ENCODE results near the gene NIN. TPM values are rescaled to one million over a fixed set of nuclear protein-coding genes. Genes with fewer than 3 reads are reported as not detected.

NIN gene
- total RNA-seq, 4 donors from 2014 or later: 22.7 to 32.2 (median 28.5) TPM

GRCh38 chr14:50845166-50845565, 14.2 kb upstream of the NIN start:
- no peak for TF ChIP-seq POLR2A (IDR thresholded peaks at IDR 0.05)
- WGBS, 2 donors: 92 to 95% methylated on average over 3 of the region's 3 CpGs
- no peak for DNase-seq (ENCODE audit: low spot score in 2 of 2)
- no peak overlapping the region for H3K4me3 ChIP-seq (ENCODE audit: low read depth, poor library complexity, severe bottlenecking)
- intact Hi-C loops (cut with DNase I; ENCODE audit: low total_unique reads): no loop called here

- no peak for DNase-seq (ENCODE audit: low spot score in 2 of 2)
- no peak overlapping the region for H3K4me3 ChIP-seq (ENCODE audit: low read depth, poor library complexity, severe bottlenecking)
- 94 to 96% methylated on average over 2 of the region's 2 CpGs for WGBS, 2 donors
- TF ChIP-seq POLR2A (IDR thresholded peaks at IDR 0.05) (no peak), CTCF (IDR thresholded peaks at IDR 0.05) (no peak)
- intact Hi-C loops (cut with DNase I; ENCODE audit: low total_unique reads): no loop called here
Measured at GRCh38 chr14:50844391-50844790, 13.4 kb upstream of the NIN start.

GRCh38 chr14:50839691-50840090, 8.7 kb upstream of the NIN start:
- WGBS, 2 donors: 64 to 75% methylated on average over 5 of the region's 5 CpGs
- DNase-seq (ENCODE audit: low spot score in 2 of 2): no peak
- TF ChIP-seq POLR2A (IDR thresholded peaks at IDR 0.05) (no peak), CTCF (IDR thresholded peaks at IDR 0.05) (no peak)
- intact Hi-C loops (cut with DNase I; ENCODE audit: low total_unique reads): loop anchor here (5.0 kb wide), 1 partner anchor 363 kb away; no protein-coding TSS in a partner anchor
- H3K4me3 ChIP-seq (ENCODE audit: low read depth, poor library complexity, severe bottlenecking): no peak overlapping the region

GRCh38 chr14:50839048-50839447, 8.1 kb upstream of the NIN start:
- no peak for TF ChIP-seq POLR2A (IDR thresholded peaks at IDR 0.05)
- no peak for TF ChIP-seq CTCF (IDR thresholded peaks at IDR 0.05)
- intact Hi-C loops (cut with DNase I; ENCODE audit: low total_unique reads): loop anchor here (5.0 kb wide), 1 partner anchor 363 kb away; no protein-coding TSS in a partner anchor
- 48 to 59% methylated on average over 1 of the region's 1 CpG for WGBS, 2 donors
- DNase-seq (ENCODE audit: low spot score in 2 of 2): no peak
- no peak overlapping the region for H3K4me3 ChIP-seq (ENCODE audit: low read depth, poor library complexity, severe bottlenecking)

GRCh38 chr14:50837850-50838470, 7.0 kb upstream of the NIN start:
- TF ChIP-seq POLR2A (IDR thresholded peaks at IDR 0.05) (no peak), CTCF (IDR thresholded peaks at IDR 0.05) (no peak)
- intact Hi-C loops (cut with DNase I; ENCODE audit: low total_unique reads): loop anchor here (5.0 kb wide), 1 partner anchor 364 kb away; no protein-coding TSS in a partner anchor
- DNase-seq (ENCODE audit: low spot score in 2 of 2): no peak
- H3K4me3 ChIP-seq (ENCODE audit: low read depth, poor library complexity, severe bottlenecking): no peak overlapping the region
- WGBS, 2 donors: 86 to 90% methylated on average over 2 of the region's 2 CpGs

- intact Hi-C loops (cut with DNase I; ENCODE audit: low total_unique reads): loop anchor here (5.0 kb wide), 1 partner anchor 365 kb away; no protein-coding TSS in a partner anchor
- TF ChIP-seq POLR2A (IDR thresholded peaks at IDR 0.05): no peak
- no peak for TF ChIP-seq CTCF (IDR thresholded peaks at IDR 0.05)
- H3K4me3 ChIP-seq (ENCODE audit: low read depth, poor library complexity, severe bottlenecking): no peak overlapping the region
- no peak for DNase-seq (ENCODE audit: low spot score in 2 of 2)
- 75 to 78% methylated on average over 10 of the region's 10 CpGs for WGBS, 2 donors
Measured at GRCh38 chr14:50837271-50837670, 6.3 kb upstream of the NIN start.

All from lower leg skin (tissue), 4 donors.